ENCODE measurements around the gene SLC34A1. TPM values are rescaled to one million over a fixed set of nuclear protein-coding genes. Genes with fewer than 3 reads are reported as not detected.

The SLC34A1 gene
- total RNA-seq, 1 experiment from 2014 or later = not detected

- TF ChIP-seq, protein P1, sequence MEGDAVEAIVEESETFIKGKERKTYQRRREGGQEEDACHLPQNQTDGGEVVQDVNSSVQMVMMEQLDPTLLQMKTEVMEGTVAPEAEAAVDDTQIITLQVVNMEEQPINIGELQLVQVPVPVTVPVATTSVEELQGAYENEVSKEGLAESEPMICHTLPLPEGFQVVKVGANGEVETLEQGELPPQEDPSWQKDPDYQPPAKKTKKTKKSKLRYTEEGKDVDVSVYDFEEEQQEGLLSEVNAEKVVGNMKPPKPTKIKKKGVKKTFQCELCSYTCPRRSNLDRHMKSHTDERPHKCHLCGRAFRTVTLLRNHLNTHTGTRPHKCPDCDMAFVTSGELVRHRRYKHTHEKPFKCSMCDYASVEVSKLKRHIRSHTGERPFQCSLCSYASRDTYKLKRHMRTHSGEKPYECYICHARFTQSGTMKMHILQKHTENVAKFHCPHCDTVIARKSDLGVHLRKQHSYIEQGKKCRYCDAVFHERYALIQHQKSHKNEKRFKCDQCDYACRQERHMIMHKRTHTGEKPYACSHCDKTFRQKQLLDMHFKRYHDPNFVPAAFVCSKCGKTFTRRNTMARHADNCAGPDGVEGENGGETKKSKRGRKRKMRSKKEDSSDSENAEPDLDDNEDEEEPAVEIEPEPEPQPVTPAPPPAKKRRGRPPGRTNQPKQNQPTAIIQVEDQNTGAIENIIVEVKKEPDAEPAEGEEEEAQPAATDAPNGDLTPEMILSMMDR (conservative IDR thresholded peaks at IDR 0.05; ENCODE audit: low read depth, low read length) = no peak
- no peak for TF ChIP-seq EZH2 (IDR thresholded peaks at IDR 0.05; ENCODE audit: borderline replicate concordance, low read depth, low read length, poor library complexity, severe bottlenecking)
- Histone ChIP-seq H3K9me3 (ENCODE audit: low read depth, low read length, poor library complexity, severe bottlenecking) (no peaks in the 10 kb centered on the region), H3K4me3 (ENCODE audit: low read depth, low read length, poor library complexity, severe bottlenecking) (no peak overlapping the region), H3K36me3 (ENCODE audit: insufficient read depth, low read length, poor library complexity, severe bottlenecking) (no peaks in the 10 kb centered on the region), H3K27me3 (replicated peaks; ENCODE audit: insufficient read depth, low read depth, low read length, poor library complexity) (no peaks in the 10 kb centered on the region), H3K27ac (ENCODE audit: low read depth, low read length, poor library complexity, severe bottlenecking) (no peak overlapping the region), H3K4me1 (ENCODE audit: insufficient read depth, low read length, poor library complexity, severe bottlenecking) (peaks cover 4% of the 10 kb centered on the region)
- ChIA-PET CTCF (no interaction called here), POLR2A (ENCODE audit: low non-redundant PET) (no interaction called here)
- BruUV-seq (replicated peaks) = no TSS peak
- intact Hi-C loops (cut with micrococcal nuclease; ENCODE audit: unreplicated experiment) = no loop called here
- DNase-seq (ENCODE audit: low spot score) = no peak
Measured at GRCh38 chr5:177421062-177421798, 37.0 kb downstream of the SLC34A1 start.

DNA sequence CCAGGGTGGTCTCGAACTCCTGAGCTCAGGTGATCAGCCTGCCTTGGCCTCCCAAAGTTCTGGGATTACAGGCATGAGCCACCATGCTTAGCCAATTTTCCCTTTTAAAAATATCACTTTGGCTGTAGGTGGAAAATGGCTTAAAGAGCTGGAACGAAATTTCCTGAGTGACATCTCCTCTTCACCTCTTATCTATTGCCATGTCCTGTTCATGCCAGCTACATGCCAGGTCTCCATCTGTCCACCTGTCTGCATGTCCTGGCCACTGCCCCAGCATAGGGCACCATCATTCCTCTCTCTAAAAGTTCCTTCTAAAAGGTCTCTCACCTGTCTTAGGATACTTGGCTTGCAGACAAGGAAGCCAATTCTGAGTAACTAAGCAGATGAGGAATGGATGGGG is 39.4 kb downstream of the SLC34A1 start:
- Histone ChIP-seq H3K36me3 (ENCODE audit: insufficient read depth, low read length, poor library complexity, severe bottlenecking) (no peaks in the 10 kb centered on the region), H3K4me1 (ENCODE audit: insufficient read depth, low read length, poor library complexity, severe bottlenecking) (peaks cover 13% of the 10 kb centered on the region), H3K27me3 (replicated peaks; ENCODE audit: insufficient read depth, low read depth, low read length, poor library complexity) (no peaks in the 10 kb centered on the region), H3K4me3 (ENCODE audit: low read depth, low read length, poor library complexity, severe bottlenecking) (no peak overlapping the region), H3K27ac (ENCODE audit: low read depth, low read length, poor library complexity, severe bottlenecking) (no peak overlapping the region), H3K9me3 (ENCODE audit: low read depth, low read length, poor library complexity, severe bottlenecking) (no peaks in the 10 kb centered on the region)
- no peak for DNase-seq (ENCODE audit: low spot score)
- ChIA-PET POLR2A (ENCODE audit: low non-redundant PET) (no interaction called here), CTCF (no interaction called here)
- intact Hi-C loops (cut with micrococcal nuclease; ENCODE audit: unreplicated experiment) = no loop called here
- BruUV-seq (replicated peaks) = no TSS peak
- no peak for TF ChIP-seq EZH2 (IDR thresholded peaks at IDR 0.05; ENCODE audit: borderline replicate concordance, low read depth, low read length, poor library complexity, severe bottlenecking)
- TF ChIP-seq, protein P1 (conservative IDR thresholded peaks at IDR 0.05; ENCODE audit: low read depth, low read length) = no peak

DNA sequence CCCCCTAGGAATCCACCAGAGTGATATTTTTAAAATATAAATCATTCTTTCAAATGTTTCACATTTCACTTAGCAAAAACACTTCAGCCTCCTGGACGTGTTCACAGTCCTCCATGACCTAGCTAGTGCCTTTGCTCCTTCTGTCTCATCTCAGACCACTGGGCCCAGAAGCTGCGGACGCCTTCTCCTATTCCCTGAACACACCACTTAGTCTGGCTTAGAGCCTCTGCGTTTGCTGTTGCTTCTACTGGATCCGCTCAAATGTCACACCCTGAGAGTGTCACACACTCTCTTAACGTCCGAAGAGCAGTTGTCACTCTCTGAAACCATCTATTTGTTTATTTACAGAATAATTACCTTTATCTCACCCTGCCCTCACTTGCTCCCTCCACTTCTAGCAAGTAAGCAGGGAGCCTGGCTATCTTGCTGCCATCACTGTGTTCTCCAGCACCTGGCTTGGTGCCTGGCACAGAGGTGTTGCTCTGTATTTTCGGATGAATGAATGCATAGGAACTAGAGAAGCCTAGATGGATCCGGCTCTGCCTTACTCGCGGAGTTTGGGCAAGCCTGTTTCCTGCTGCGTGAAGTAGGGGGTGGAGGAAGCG is 41.1 kb downstream of the SLC34A1 start:
- intact Hi-C loops (cut with micrococcal nuclease; ENCODE audit: unreplicated experiment) = no loop called here
- POLR2A ChIA-PET (ENCODE audit: low non-redundant PET) = no interaction called here
- Histone ChIP-seq H3K9me3 (ENCODE audit: low read depth, low read length, poor library complexity, severe bottlenecking) (no peaks in the 10 kb centered on the region), H3K27me3 (replicated peaks; ENCODE audit: insufficient read depth, low read depth, low read length, poor library complexity) (no peaks in the 10 kb centered on the region), H3K4me3 (ENCODE audit: low read depth, low read length, poor library complexity, severe bottlenecking) (peak overlapping the region; percentile 61), H3K4me1 (ENCODE audit: insufficient read depth, low read length, poor library complexity, severe bottlenecking) (peaks cover 13% of the 10 kb centered on the region), H3K36me3 (ENCODE audit: insufficient read depth, low read length, poor library complexity, severe bottlenecking) (no peaks in the 10 kb centered on the region), H3K27ac (ENCODE audit: low read depth, low read length, poor library complexity, severe bottlenecking) (peak overlapping the region; percentile 76)
- CTCF ChIA-PET = interaction anchor here (1.3 kb wide), 1 partner anchor 115 kb away, joined by 5 read pairs; no protein-coding TSS in a partner anchor
- no peak for TF ChIP-seq EZH2 (IDR thresholded peaks at IDR 0.05; ENCODE audit: borderline replicate concordance, low read depth, low read length, poor library complexity, severe bottlenecking)
- TF ChIP-seq, protein P1 (conservative IDR thresholded peaks at IDR 0.05; ENCODE audit: low read depth, low read length) = no peak
- BruUV-seq (replicated peaks) = no TSS peak
- DNase-seq (ENCODE audit: low spot score) = no peak

Measured in A673 (cell line).